Psoas muscle (tissue), 8 donors: ENCODE results near the gene DIP2B. TPM values are rescaled to one million over a fixed set of nuclear protein-coding genes. Genes with fewer than 3 reads are reported as not detected.
"Not testable (repeated sequence)": the region's sequence is repeated elsewhere in the genome, so short reads cannot be mapped to it uniquely, and the experiment has no call there.

Experiments
- ATAC-seq, 4 donors: fragments of 200-7000 bp; cut with Tn5 transposase; one replicate each; pipeline ENCODE4 v1.9.1; 2020; ENCODE audit warnings: moderate library complexity in 3 of 4, mild to moderate bottlenecking in 2 of 4
- DNase-seq, 2 donors: peaks; one replicate each; pipeline ENCODE4 v3.0.0-alpha.2; 2020
- H3K27ac ChIP-seq: fragments of 200-600 bp; one replicate; pipeline ENCODE4 v1.8.0; 2022
- H3K27me3 ChIP-seq, 3 donors: fragments of 200-600 bp in 1 of 3; one replicate each; pipeline versions ENCODE4 v1.6.1 to v1.8.0; 2013 to 2022; ENCODE audit warnings: low read length in 2 of 3, mild to moderate bottlenecking in 2 of 3, moderate library complexity in 1 of 3; ENCODE audit not compliant: insufficient read depth in 3 of 3
- H3K36me3 ChIP-seq, 2 donors: fragments of 200-600 bp in 1 of 2; one replicate each; pipeline versions ENCODE4 v1.6.1 to v1.8.0; 2013 to 2022; ENCODE audit warnings: low read depth in 1 of 2, mild to moderate bottlenecking in 1 of 2, moderate library complexity in 1 of 2; ENCODE audit not compliant: insufficient read depth in 1 of 2
- H3K4me1 ChIP-seq: fragments of 200-600 bp; one replicate; pipeline ENCODE4 v1.8.0; 2022
- H3K4me3 ChIP-seq: fragments of 200-600 bp; one replicate; pipeline ENCODE4 v1.8.0; 2022; ENCODE audit warnings: mild to moderate bottlenecking
- H3K9me3 ChIP-seq: fragments of 200-600 bp; one replicate; pipeline ENCODE4 v1.8.0; 2022
- CTCF ChIP-seq: fragments of 200-600 bp; IDR thresholded peaks from one replicate; pipeline ENCODE4 v1.8.0; 2022; ENCODE audit warnings: antibody characterized with exemption
- WGBS, 3 donors: extraction: QIAGEN DNeasy Blood & Tissue Kit; methylation state at CpG; one replicate each; pipeline versions ENCODE4 v1.1.6 to v1.1.7; 2013; 5-methylcytosine and 5-hydroxymethylcytosine counted together
- intact Hi-C, 2 donors: fragments of 100-400 bp; cut with DNase I; formaldehyde crosslinking; loops; one replicate each; pipeline versions ENCODE4 v1.11.0 to v1.14.2; 2022
- polyA plus RNA-seq, 3 donors: library from polyadenylated mRNA; stranded (reverse); fragments of 200-250 nt; gene quantifications; one replicate each; pipeline ENCODE4 v1.2.3, GENCODE V29; 2013
- total RNA-seq, 4 donors: library from RNA; stranded (reverse); fragmentation: NEBNext Ultra II Directional in 2 of 4; extraction: Animal tissue kit (Norgen Biotek cat#: 25700) in 2 of 4; gene quantifications; one replicate each; pipeline versions ENCODE4 v1.2.1 to v1.2.4, GENCODE V29; 2021 to 2023
- donor health status: healthy with polysubstance abuse.
- donor health status: DM: no; HTN: no; CAD: no; lungs with moderate emphysema.
- donor health status: Bipolar disorder and iron deficiency.
- donor health status: healthy.
- donor health status: DM: yes; HTN: yes; CAD: no.
- donor health status: DM: no; HTN: no; CAD: no.
- donor health status: DM: no; HTN: no; CAD: no.
- donor health status: DM: yes; HTN: yes; CAD: no.

The DIP2B gene
- total and polyA plus RNA-seq, 7 donors: 2.2 to 10.7 (median 8.6) TPM

- Histone ChIP-seq H3K36me3 (no peaks in the 10 kb centered on the region), H3K4me1 (peaks cover 13% of the 10 kb centered on the region), H3K9me3 (no peaks in the 10 kb centered on the region), H3K27ac (no peak overlapping the region), H3K27me3 (no peaks in the 10 kb centered on the region), H3K4me3 (no peak overlapping the region)
- WGBS, 3 donors: 81 to 89% (median 87%) methylated on average over 9 of the region's 9 CpGs
- intact Hi-C loops: no loop called here
- TF ChIP-seq CTCF: no peak
- ATAC-seq (no peak), DNase-seq (no peak)
These were observed 45.9 kb downstream of the DIP2B start for GRCh38 chr12:50550530-50551223.

- DNase-seq (no peak), ATAC-seq (no peak)
- no peaks in the 10 kb centered on the region for H3K9me3 ChIP-seq
- H3K36me3 ChIP-seq: no peaks in the 10 kb centered on the region
- H3K4me1 ChIP-seq: peaks cover 3% of the 10 kb centered on the region
- WGBS, 3 donors: 96 to 97% (median 97%) methylated on average over 2 of the region's 2 CpGs
- no peaks in the 10 kb centered on the region for H3K27me3 ChIP-seq
- no peak overlapping the region for H3K4me3 ChIP-seq
- no peak overlapping the region for H3K27ac ChIP-seq
- no peak for TF ChIP-seq CTCF
- intact Hi-C loops: no loop called here
These were observed 47.1 kb downstream of the DIP2B start for GRCh38 chr12:50551866-50552265.

DNA sequence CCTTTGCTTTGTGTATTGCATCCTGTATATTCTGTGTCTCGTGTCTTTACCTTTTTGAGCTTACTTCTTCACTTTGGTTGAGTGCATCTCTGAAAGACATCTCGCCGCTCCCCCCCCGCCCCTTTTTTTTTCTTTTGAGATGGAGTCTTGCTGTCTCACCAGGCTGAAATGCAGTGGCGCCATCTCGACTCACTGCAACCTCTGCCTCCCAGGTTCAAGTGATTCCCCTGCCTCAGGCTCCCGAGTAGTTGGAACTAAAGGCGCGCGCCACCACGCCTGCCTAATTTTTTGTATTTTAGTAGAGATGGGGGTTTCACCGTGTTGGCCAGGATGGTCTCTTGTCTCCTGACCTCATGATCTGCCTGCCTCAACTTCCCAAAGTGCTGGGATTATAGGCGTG lies 49.9 kb downstream of the DIP2B start:
- Histone ChIP-seq H3K4me3 (no peak overlapping the region), H3K9me3 (no peaks in the 10 kb centered on the region), H3K36me3 (no peaks in the 10 kb centered on the region), H3K27ac (no peak overlapping the region), H3K27me3 (no peaks in the 10 kb centered on the region), H3K4me1 (no peaks in the 10 kb centered on the region)
- ATAC-seq (no peak), DNase-seq (no peak)
- no peak for TF ChIP-seq CTCF
- whole genome bisulfite sequencing, 3 donors: 96 to 98% (median 97%) methylated on average over 13 of the region's 13 CpGs
- intact Hi-C loops: no loop called here

DNA sequence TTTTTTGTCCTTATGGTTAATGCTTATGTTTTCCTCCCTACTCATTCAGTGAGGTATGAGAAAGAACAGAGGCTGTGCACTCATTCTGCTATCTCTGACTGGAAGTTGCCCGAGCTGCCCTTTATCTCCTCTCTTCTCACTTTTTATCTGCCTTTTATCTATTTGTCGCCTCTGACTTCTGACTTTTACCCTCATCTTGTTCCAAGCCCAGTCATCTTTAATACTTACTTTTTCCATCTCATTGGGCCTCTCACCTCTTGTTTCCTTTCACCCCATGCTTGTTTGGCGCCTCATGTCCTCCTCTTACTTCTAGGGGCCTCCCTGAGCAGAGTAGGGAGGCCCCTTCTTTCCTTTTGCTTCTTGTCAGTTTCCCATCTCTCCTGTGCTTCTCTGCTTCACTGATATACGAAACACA lies 50.7 kb downstream of the DIP2B start:
- WGBS, 3 donors: 96 to 100% (median 97%) methylated on average over 4 of the region's 4 CpGs
- intact Hi-C loops: no loop called here
- H3K4me1 ChIP-seq: no peaks in the 10 kb centered on the region
- H3K36me3 ChIP-seq: no peaks in the 10 kb centered on the region
- no peak overlapping the region for H3K4me3 ChIP-seq
- H3K27me3 ChIP-seq: no peaks in the 10 kb centered on the region
- no peak for DNase-seq
- no peak overlapping the region for H3K27ac ChIP-seq
- ATAC-seq: no peak
- no peak for TF ChIP-seq CTCF
- no peaks in the 10 kb centered on the region for H3K9me3 ChIP-seq

DNA sequence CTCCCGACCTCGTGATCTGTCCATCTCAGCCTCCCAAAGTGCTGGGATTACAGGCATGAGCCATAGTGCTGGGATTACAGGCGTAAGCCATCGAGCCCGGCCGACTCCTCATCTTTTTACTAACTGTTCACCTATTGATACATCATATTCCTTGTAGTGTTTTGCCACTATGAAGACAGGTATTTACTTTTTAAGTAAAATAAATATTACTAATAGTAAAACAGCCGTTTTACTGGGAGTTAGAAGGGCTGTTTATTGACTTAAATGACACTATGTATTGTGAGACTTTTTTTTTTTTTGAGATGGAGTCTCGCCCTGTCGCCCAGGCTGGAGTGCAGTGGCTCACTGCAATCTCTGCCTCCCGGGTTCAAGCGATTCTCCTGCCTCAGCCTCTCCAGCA lies 51.5 kb downstream of the DIP2B start:
- 95 to 96% (median 96%) methylated on average over 11 of the region's 11 CpGs for WGBS, 3 donors
- Histone ChIP-seq H3K27ac (no peak overlapping the region), H3K27me3 (no peaks in the 10 kb centered on the region), H3K9me3 (no peaks in the 10 kb centered on the region), H3K36me3 (no peaks in the 10 kb centered on the region), H3K4me1 (no peaks in the 10 kb centered on the region), H3K4me3 (no peak overlapping the region)
- intact Hi-C loops: no loop called here
- no peak for TF ChIP-seq CTCF
- ATAC-seq (no peak), DNase-seq (no peak)

DNA sequence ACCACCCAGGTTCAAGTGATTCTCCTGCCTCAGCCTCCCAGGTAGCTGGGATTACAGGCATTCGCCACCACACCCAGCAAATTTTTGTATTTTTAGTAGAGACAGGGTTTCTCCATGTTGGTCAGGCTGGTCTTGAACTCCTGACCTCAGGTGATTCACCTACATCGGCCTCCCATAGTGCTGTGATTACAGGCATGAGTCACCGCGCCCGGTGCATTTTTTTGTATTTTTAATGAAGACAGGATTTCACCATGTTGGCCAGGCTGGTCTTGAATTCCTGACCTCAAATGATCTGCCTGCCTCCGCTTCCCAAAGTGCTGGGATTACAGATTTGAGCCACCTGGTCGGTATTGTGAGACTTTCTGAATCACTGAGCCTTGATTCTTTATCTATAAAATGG lies 52.0 kb downstream of the DIP2B start:
- H3K27me3 ChIP-seq, H3K36me3 ChIP-seq, H3K4me3 ChIP-seq, H3K9me3 ChIP-seq, ATAC-seq, H3K27ac ChIP-seq, DNase-seq, intact Hi-C loops, H3K4me1 ChIP-seq: not testable (repeated sequence)
- 89 to 93% (median 92%) methylated on average over 7 of the region's 7 CpGs for WGBS, 3 donors
